Ammon's horn (tissue), 1 donor: ENCODE results near the gene DUSP7.

ENCODE experiments used
- DNase-seq: peaks from one replicate; pipeline ENCODE4 v3.0.0-alpha.2; 2016; ENCODE audit warnings: low spot score

DUSP7 gene

DNA sequence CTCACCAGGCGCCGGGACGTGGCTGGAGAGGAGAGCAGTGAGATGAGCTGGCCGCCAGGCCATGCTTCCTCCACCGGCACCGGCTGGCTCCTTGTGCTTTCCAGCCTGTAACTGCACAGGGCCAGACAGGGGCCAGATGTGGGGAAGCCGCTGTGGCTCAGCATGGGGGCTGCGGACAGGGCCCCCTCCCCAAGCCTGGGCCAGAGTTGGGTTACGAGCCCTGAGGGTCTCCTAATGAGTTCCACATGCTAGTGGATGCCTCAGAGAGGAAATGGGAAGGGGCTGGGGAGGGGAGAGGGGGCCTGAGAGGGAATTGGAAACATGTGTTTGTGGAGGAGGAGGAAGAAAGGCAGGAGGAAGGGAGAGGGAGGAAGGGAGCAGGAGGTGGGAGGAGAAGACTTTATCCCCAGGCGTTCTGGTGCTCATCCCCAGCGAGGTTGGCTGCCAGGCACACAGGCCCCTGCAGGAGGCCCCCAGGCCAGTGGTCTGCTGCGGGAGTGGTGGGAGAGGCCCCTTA is 11.7 kb upstream of the DUSP7 start:
- DNase-seq, result no peak

DNA sequence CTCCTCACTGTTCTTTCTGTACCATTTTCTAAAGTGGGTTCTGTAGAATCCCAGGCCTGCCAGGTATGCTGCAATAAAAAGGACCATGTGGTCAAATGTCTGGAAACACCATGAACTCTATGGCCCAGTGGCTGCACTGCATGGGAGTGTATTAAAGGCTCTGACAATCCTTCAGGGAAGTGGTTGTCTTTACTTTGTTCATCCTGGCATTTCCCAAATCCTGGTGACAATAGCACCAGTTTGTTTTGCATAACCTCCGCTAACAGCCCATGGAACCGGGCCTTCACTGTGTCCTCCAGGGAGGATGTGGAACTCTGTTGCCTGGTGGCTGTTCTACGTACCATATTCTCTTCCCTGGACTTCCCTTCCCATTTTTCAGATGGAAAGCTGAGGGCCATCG is 11.2 kb upstream of the DUSP7 start:
- no peak for DNase-seq

DNA sequence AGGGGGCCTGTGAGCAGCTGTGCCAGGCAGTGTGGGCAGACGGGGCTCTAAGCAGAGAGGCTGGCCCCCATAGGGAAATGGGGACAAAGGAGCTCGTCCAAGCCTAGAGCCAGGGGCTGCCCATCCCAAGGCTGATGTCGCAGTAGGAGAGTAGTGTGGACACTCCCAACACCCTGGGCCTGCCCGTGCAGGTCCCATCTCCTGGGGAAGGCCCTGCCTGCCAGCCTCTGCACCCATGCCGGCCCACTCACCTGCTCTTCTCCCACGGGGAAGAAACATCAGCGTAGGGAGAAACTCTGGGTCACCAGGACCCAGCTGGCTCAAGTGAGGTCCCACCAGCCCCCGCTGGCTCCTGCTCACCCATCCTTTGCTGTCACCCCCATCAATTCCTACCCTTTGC is 10.7 kb upstream of the DUSP7 start:
- no peak for DNase-seq

DNA sequence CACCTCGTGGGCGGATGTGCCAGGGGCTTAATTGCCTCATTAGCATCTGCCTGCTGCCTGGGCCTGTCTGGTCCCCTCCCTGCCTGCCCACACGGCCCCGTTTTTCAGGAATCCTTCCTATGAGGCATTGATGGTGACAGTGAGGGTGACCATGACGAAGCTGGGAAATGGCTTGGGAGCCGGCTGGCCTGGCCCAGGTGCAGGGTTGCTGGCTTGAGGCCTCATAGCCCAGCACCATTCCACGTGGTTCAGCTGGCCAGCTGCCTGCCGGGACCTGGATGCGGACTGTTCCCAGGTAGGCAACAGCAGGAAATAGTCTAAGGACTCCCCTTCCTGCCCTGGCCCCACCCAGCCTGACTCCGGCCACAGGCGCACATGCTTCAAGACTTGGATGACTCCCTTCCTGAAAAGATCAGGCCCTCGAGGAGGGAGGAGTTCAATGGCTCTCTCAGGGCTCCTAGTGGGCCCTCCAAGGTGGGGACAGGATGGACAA is 8.9 kb upstream of the DUSP7 start:
- no peak for DNase-seq

DNA sequence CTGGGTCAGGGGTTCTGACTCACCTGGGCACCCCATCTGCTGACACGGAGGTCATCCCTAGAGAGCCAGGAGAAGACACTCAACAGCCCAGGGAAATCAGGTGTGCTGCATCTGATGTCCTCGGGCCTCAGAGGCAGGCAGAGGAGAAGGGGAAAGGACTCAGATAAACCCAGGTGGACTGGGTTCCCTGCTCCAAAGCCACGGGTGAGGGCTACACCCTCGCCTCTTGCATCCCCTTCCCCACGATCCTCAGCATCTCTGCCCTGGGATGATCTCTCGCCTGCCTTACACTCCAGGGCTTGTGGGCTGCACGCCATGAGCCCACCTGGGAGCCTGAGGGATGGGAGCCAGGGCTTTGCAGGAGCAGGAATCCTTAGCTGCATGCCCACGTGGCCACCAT is 8.2 kb upstream of the DUSP7 start:
- no peak for DNase-seq

DNA sequence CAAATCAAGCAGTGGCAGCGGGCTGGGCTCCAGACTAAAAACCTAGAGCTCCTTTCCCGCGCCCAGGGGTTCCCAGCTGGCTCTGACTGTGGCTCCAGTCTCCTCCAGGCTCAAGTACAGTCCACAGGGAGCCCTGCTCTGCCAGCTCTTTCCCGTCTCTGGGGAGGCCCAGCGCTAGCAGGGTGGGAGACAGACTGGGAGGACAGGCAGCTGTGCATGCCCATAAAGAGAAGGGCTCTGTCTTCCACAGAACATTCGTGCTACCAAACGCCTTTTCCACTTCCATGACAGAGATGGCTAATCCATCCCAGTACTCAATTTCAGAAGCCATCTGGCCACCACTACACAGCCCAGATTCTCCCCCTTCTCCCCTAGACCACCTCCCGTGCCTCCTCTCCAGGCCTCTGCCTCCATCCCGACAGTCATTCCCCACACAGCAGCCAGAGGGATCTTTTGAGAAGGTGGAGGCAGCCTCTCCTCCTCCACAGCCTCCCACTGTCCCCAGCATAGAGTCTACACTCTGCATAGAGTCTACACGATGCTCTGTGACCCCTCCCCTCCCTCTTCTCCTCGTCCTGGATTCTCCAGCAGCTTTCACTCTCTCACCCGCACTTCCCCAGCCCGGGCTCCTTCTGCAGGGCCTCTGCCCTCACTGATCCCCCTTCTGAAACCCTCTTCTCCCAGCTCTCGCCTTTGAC is 6.8 kb upstream of the DUSP7 start:
- no peak for DNase-seq

DNA sequence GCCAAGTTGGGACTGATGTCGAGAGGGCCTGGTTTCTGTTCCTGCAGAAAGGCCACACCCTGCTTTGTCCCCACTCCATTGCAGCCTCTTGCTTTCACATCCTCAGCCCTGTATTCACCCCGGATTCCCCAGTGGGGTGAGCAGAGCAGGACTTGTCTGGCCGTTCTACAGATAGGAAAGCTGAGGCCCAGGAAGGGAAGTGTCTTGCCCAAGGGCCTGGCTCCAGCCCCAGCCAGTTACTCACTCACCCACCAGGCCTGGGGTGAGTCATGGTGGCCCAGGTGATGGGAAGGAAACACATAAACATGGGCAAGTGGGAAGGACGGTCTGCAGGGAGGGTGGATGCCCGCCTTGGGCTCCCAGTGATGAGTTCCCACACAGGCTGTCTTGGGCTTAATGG is 6.1 kb upstream of the DUSP7 start:
- DNase-seq, result no peak

DNA sequence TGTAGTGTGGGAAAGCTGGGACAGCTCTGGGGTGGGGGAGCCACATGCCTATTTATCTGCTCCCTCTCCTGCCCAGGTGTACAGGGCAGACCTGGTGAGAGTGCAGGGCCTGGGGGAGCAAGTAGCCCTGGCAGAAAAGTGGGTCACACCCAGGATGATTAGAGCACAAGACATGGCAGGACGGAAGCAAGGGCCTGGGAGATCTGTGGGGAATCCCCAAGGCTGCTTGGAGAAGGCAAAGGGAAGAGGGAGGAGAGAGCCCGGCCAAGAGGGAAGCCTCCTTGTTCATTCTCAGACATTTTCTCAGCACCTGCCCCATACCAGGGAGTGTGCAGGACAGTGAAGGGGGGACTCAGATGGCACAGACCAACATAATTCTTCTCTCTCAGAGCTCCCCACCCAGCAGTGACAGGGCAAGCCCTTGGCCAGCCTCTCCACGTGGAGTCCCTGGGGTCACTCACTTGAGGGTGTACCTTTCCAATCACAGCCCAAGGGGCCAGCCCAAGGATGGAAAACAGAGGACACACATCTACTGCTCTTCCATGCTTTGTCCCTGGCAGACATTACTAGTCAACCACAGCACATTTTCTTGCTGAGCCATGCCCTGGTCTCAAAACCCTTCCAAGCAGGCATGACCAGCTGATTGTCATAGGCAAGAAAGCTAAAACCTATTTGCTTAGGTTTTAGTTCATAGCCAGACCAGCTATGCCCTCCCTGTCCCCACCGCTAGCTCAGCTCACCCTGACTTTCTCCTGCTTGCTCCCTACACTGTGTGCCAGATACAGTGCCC is 4.9 kb upstream of the DUSP7 start:
- no peak for DNase-seq

DNA sequence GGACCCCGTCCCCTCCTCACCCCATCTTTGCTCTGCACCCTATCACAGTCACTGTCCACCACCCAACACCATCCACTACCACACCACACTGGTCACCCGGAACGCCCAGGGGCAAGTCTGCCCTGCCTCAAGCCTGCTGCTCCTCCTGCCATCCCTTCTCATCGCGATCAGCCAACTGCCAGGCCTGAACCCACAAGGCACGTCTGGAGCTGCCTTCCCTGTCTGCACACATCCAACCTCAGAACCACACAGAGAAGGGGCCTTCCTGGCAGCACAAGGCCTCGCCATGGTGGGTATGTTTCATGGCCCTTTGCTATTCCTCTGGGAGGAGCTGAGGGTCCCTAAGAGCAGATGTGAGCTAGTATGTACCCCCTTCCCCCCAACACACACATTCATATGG is 3.4 kb upstream of the DUSP7 start:
- no peak for DNase-seq

DNA sequence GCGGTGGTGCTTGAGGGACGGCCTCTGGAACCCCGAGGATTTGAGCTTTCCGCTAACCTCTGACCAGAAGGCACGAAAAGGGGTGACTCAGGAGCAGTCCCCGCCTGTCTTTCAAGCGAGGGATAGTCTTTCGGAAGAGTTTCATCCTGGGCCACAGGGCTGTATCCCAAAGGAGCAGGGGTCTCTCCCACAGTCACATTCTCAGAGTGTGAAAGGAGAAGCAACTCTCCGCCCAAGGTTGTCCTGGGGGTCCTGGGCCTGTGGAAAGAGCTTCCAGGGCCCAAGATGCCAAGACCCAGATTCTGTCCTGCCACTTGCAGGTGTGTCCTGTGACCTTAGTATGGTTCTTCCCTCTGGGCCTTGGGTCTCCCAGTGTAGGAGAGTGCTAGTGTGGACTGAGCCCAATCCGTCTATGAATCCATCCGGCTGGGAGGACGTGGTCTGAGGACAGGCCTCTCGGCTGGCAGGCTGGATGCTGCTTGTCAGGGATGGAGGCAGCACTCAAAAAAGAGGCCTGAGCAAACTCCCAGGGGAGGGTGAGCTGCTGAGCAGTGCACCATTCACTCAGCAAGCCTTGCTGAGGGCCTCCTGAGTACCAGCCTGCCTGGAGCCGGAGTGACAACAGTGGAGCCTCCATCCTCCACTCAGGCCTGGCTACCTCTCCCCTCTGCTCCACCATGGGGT is 1.6 kb upstream of the DUSP7 start:
- no peak for DNase-seq

DNA sequence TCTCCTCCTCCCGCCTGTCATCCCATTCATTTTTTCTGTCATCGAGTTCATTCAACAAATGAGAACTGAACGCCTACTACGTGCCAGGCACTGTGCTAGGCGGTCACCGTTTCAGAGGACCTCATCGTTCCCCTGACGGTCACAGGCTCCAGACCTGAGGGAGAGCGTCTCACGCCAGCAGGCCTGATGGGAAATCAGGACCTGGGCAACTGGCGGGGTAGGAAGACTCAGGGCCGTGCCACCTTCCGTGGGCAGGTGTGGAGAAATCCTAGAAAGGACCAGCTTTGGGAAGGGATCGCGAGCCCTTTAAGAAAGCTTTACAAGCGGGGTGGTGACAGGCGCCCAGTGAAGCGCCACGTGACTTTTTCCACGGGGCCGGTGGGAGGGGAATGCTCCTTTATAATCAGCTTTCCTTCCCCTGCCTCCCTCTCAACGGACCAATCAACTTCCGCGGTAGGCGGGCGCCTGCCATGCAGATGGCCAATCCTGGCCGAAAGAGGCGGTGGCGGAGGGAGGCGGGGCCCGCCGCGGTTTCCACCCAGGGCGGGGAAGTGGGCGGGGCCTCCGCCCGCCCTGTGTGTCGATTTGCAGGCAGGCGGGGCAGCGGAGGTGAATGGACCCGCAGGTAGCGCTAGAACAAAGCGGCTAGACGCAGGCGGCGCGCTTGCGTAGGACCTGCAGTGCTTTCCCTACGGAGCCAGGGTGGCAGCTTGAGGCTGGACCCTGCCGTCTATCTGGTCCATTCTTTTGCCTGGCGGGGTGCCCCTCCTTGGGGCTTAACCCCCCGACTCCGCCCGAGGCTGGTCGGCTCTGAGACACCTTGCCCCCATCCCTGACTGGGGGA is 819 bp upstream of the DUSP7 start:
- DNase-seq, result peak; percentile 99

DNA sequence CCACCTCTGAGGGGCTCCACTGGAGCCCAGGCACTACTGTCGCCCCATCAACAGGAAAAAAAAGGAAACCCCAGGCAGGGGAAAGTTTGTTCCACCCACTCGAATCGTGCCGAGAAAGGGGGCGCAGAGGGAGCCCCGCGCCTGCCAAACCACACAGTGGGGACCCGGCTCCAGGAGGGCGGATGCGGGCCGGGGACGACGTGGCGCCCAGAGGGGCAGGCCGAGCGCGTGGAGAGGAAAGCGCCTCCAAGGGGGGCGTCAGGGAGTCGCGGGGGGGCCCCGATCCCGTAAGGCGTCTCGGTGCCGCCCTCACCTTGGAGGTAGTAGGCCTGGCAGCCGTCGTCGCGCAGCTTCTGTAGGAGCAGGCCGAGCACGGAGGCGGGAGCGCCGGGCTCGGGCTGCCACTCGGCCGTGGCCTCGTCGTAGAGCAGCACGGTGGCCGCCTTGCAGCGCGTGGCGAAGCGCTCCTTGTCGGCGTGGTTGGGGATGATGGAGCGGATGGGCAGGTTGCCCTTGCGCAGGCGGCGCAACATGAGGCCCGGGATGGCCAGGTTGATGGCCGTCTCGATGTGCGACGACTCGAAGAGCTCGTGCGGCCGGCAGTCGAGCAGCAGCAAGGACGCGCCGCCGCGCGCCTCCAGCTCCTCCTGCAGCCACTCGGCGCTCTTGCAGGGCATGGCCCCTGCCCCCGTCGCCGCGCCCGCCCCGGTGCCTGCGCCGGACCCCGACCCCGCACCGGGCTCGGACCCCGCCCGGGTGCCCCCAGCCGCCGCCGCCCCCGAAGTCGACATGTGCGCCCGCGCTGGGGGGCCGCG is 627 bp downstream of the DUSP7 start:
- no peak for DNase-seq

DNA sequence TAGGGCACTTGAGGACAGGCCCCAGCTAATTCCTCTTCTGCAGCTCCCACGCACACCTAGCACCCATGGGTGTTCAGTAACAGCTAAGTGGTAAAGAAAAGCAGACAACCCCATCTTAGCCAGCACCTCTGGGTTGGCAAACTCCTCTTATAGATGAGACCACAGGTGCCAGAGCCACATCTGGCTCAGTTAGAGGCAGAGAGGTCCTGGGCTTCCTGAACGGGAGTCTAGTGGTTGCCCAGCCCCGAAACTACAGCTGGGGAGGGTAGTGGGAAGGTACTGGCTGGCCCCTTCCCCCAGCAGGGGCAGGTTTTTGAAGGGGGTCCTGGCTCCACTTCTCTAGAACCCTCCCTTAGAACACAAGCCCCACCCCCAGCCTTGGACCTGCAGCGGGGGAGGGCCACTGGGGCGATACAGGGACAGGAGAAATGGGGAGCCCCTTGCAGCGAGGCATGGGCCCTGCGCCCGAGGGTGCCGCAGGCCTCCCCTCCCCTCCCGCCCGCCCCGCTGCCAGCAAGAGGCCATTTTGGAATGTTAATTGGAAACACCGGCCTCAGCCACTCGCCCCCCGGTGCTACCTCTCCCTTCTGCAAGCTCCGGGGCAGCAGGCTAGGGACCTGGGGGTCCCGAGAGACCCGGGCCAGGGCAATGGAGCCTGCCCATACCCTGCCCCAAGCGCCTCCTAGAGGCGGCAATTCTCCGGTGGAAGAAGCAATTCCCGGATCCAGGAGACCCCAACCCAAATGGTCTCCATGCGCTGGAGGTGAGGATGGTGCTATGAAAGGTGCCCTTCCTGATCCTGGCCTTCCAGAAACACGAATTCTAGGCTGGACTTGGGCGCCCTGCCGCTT is 1.5 kb downstream of the DUSP7 start:
- DNase-seq, result no peak

DNA sequence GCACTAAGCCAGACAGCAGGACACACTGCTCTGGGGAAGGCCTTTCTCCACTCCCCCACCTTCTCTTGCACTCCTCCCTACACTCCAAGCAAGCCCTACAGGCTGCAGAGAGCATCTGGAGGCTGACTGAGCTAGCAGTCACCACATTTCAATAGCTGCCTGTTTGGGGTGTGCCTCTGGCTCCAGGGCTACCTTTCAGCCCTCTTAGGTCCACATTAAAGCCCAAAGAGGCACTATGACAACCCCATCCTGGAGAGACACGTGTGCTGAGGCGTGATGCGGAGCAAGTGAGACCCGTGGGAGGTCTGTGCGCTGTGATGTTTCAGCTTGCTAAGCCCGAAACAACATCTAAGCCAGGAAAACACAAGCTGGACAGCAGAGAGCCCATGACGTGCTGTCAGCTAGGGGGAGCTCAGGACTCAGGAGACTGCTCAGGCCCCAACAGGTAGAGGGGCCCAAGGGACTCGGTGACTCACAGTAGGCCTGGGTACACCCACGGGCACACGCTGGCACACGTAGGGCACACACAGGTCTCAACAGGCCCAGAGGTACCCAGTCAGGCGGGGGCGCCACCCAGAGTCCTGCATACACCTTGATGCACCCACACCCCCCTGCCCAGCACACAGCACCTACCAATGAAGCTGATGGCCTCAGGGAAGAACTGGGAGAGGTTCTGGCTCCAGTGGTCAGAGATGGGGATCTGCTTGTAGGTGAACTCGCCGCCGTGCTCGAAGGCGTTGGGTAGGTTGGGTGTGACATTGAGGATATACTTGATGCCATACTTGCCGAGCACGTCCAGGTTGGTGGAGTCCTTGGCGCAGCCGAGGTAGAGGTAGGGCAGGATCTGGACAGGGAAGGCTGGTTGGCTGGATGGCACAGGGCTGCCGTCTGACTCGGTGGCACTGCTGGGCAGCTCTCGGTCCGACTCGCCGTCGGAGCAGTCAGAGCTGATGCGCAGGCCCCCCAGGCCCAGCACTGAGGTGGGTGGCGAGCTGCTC is 2.8 kb downstream of the DUSP7 start:
- peak; percentile 71 for DNase-seq

DNA sequence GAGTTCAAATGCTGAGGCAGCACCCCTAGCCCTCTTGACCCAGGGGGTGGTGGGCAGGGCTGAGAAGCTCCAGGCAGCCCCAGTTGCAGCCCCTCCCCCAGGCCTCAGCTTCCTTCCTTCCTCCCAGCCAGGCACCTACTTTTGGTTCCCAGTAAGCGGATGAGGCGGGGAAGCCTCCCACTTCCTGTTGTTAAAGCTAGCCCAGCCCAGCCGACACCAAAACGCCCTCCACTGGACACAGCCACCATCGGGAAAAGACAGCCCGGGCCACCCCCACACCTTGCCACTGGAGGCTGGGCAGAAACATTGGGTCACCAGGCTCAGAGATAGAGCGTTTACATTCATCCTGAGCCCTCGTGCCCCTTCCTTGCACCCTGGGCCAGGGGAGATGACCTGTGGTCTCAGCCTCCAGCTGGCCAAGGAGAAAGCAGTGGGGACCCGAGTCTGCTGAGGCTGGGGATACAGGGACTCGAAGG is 3.5 kb downstream of the DUSP7 start:
- peak; percentile 88 for DNase-seq

DNA sequence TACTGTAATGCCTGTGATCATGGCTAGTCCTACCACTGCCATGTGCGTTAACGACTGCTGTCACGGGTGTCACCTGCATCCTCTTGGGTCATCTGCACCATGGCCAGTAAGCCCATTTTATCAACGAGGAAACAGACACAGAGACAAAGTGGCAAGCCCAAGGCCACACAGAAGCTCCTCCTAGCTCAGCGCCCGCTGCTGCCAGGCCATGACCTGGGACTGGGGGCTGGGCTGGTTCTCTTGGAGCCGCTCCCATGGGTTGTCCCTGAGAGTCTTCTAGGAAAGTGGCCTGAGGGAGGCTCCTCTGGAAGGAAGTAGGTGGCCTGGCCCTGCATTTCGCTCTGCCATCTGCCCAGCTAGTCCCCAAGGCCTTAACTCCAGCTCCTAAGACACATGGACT is 4.9 kb downstream of the DUSP7 start:
- no peak for DNase-seq

DNA sequence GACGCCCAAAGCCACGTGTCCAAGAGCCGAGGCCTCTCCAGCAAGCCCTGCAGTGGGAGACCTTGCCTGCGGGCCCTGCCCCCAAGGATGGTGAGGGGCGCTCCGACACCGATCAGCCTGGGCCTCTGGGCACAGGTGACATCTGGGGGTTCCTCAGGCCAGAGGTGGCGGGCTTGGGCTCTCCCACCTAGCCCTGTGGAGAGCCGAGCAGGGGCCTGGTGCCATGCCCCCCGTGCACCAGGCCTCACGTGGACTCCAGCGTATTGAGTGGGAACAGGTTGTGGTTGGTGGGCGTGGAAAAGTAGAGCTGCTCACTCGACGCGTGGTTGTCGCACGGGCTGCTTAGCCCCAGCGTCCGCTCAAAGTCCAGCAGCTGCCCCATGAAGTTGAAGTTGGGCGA is 5.8 kb downstream of the DUSP7 start:
- no peak for DNase-seq

DNA sequence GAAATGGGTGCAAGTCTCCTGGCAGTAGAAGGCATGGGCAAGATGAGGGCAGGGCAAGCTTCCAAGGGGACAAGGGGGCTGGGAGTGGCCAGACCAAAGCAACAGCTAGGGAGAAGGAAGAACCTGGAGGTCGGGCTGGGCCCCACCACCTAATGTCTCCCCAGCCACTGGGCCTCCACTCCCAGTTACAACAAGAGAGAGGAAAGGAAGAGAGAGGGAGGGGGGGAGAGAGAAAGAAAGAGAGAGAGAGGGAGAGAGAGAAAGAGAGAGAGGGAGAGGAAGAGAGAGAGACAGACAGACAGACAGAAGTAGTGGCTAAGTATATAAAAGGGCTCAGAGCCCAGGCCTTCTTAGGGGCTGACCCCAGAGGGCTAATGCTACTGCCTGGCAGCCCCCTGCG is 6.9 kb downstream of the DUSP7 start:
- DNase-seq, result no peak
